GM12875 (cell line): Measurements from ENCODE around the gene TRPC4AP.

Experiments used
- H3K4me3 ChIP-seq: one replicate; pipeline ENCODE4 v1.5.1; 2011; ENCODE audit warnings: low read depth, low read length, control low read depth
- TF ChIP-seq, protein P1 (sequence below): IDR thresholded peaks from 2 replicates; pipeline ENCODE4 v1.5.1; 2011; ENCODE audit warnings: low read depth, mild to moderate bottlenecking, control low read depth, inconsistent platforms, low read length, moderate library complexity, borderline replicate concordance; ENCODE audit not compliant: insufficient read depth

Gene TRPC4AP

DNA sequence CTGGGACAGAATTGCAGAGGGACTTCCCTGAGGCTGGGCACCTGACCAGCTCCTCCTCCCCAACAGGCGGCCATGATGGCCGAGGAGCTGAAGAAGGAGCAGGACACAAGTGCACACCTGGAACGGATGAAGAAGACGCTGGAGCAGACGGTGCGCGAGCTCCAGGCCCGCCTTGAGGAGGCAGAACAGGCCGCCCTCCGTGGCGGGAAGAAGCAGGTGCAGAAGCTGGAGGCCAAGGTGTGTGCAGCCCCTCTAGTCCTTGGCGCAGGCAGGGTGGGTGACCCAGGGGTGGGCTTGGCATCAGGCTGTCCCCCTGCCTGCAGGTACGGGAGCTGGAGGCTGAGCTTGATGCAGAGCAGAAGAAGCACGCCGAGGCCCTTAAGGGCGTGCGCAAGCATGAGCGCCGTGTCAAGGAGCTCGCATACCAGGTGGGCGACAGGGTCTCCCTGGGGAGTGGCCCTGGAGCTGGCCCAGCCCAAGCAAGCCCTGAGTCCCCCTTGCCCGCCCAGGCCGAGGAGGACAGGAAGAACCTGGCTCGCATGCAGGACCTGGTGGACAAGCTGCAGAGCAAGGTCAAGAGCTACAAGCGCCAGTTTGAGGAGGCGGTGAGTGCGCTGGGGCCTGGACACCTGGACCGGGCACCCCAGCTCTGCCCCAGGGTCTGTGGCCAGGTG is 91.5 kb downstream of the TRPC4AP start:
- no peak overlapping the region for H3K4me3 ChIP-seq
- TF ChIP-seq, protein P1, sequence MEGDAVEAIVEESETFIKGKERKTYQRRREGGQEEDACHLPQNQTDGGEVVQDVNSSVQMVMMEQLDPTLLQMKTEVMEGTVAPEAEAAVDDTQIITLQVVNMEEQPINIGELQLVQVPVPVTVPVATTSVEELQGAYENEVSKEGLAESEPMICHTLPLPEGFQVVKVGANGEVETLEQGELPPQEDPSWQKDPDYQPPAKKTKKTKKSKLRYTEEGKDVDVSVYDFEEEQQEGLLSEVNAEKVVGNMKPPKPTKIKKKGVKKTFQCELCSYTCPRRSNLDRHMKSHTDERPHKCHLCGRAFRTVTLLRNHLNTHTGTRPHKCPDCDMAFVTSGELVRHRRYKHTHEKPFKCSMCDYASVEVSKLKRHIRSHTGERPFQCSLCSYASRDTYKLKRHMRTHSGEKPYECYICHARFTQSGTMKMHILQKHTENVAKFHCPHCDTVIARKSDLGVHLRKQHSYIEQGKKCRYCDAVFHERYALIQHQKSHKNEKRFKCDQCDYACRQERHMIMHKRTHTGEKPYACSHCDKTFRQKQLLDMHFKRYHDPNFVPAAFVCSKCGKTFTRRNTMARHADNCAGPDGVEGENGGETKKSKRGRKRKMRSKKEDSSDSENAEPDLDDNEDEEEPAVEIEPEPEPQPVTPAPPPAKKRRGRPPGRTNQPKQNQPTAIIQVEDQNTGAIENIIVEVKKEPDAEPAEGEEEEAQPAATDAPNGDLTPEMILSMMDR, result no peak

DNA sequence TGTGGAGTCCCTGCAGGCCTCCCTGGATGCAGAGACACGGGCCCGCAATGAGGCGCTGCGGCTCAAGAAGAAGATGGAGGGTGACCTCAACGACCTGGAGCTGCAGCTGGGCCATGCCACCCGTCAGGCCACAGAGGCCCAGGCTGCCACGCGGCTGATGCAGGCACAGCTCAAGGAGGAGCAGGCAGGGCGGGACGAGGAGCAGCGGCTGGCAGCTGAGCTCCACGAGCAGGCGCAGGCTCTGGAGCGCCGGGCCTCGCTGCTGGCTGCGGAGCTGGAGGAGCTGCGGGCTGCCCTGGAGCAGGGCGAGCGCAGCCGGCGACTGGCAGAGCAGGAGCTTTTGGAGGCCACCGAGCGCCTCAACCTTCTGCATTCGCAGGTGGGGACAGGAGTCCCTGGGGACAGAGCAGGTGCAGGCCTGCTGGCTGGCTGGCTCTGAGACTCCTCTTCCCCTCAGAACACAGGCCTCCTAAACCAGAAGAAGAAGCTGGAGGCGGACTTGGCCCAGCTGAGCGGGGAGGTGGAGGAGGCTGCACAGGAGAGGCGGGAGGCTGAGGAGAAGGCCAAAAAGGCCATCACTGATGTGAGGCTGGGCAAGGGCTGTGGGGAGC is 92.2 kb downstream of the TRPC4AP start:
- TF ChIP-seq, protein P1, result no peak
- H3K4me3 ChIP-seq, result no peak overlapping the region

DNA sequence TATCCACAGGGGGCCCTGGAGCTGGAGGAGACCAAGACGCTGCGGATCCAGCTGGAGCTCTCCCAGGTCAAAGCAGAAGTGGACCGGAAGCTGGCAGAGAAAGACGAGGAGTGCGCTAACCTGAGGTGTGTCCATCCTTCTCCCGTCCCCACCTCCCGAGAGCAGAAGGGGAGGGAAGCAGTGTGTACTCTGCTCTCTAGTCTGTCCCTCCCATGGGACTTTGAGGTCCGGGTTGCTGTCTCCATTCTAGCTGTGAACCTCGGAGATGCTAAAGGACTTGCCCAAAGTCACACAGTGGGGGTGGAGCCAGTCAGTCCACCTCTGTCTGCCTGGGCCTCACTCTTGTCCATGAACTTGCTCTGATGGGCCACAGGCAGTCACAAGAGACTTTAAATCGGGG is 92.8 kb downstream of the TRPC4AP start:
- TF ChIP-seq, protein P1, result no peak
- no peak overlapping the region for H3K4me3 ChIP-seq

DNA sequence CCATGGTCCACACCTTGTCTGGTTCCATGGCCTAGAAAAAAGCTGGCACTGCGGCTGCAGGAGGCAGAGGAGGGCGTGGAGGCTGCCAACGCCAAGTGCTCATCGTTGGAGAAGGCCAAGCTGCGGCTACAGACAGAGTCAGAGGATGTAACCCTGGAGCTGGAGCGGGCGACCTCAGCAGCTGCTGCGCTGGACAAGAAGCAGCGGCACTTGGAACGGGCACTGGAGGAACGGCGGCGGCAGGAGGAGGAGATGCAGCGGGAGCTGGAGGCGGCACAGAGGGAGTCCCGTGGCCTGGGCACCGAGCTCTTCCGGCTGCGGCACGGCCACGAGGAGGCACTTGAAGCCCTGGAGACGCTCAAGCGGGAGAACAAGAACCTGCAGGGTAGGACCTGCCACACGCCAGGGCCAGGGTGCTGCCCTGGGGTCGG is 93.6 kb downstream of the TRPC4AP start:
- TF ChIP-seq, protein P1, result no peak

DNA sequence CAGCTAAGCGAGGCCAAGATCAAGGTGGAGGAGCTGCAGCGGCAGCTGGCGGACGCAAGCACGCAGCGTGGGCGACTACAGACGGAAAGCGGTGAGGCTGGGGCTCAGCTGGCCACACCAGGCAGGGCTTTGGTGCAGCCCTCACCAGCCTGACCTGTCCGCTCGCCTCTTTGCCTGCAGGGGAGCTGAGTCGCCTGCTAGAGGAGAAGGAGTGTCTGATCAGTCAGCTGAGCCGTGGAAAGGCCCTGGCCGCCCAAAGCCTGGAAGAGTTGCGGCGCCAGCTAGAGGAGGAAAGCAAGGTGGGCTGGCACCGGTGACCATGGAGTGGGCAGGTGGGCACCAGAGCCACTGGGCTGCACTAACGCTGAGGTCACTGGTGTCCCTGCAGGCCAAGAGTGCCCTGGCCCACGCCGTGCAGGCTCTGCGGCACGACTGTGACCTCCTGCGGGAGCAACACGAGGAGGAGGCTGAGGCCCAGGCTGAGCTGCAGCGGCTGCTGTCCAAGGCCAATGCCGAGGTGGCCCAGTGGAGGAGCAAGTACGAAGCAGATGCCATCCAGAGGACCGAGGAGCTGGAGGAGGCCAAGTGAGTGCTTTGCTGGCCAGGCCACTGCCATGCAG is 94.2 kb downstream of the TRPC4AP start:
- H3K4me3 ChIP-seq, result no peak overlapping the region
- TF ChIP-seq, protein P1, result no peak

More for the DNA sequence above, 93.6 kb downstream of the TRPC4AP start:
- no peak overlapping the region for H3K4me3 ChIP-seq

DNA sequence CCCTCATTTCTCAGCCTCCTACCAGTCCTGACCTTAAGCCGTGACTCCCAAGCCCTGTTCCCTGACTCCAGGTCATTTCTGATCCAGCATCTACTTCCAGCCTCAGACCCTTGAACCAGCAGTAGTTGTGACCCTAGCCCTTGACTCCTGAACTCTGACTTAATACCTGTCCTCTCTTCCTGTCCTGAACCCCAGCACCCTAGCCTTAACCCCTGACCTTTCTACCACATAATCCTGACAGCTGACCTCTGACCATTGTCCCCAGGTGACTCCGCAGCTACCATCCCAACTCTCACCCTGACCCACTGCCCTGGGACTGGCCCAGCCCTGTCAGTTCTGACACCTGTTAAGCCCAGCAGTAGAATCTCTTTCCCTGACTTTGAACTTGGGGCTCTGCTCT is 94.8 kb downstream of the TRPC4AP start:
- TF ChIP-seq, protein P1, result no peak
- H3K4me3 ChIP-seq, result no peak overlapping the region
